H1 (cell line): ENCODE results near the gene C12orf56. TPM values are rescaled to one million over a fixed set of nuclear protein-coding genes. Genes with fewer than 3 reads are reported as not detected.
A peak's percentile ranks its signal among the peaks of the same experiment; 100 is the strongest.

ENCODE experiments used
- CTCF ChIA-PET: fragments of 300-600 bp; sonication (Branson Sonifier 250); formaldehyde crosslinking; loops from one replicate; lab custom pipeline; 2021; ENCODE audit not compliant: partially characterized antibody; lab: Charles Lee
- POLR2A ChIA-PET: fragments of 300-600 bp; sonication (Branson Sonifier 250); formaldehyde crosslinking; loops from one replicate; lab custom pipeline; 2021; ENCODE audit warnings: inconsistent platforms; ENCODE audit not compliant: partially characterized antibody; lab: Charles Lee
- DNase-seq, 2 experiments: peaks; one replicate each; pipeline versions ENCODE4 v3.0.0 to v3.0.0-alpha.2; 2010 to 2022; ENCODE audit warnings: low spot score in 2 of 2, low read depth in 1 of 2, mixed read lengths in 1 of 2
- FAIRE-seq: peaks from 2 replicates; lab custom pipeline; 2011; peaks lifted over from hg19 to GRCh38; lab: Jason Lieb, UNC
- H2AFZ ChIP-seq: 2 replicates; pipeline ENCODE4 v1.8.1; 2012; ENCODE audit warnings: low read length, inconsistent platforms
- H2AK5ac ChIP-seq: 2 replicates; pipeline ENCODE4 v1.6.1; 2013; ENCODE audit warnings: low read depth, low read length
- H2BK120ac ChIP-seq: replicated peaks from 2 replicates; pipeline ENCODE3; 2013; ENCODE audit warnings: low read depth, low read length, inconsistent platforms
- H2BK12ac ChIP-seq: 2 replicates; pipeline ENCODE4 v1.6.1; 2013; ENCODE audit warnings: low read depth, low read length
- H2BK15ac ChIP-seq: 2 replicates; pipeline ENCODE4 v1.6.1; 2013; ENCODE audit warnings: low read length
- H2BK20ac ChIP-seq: 2 replicates; pipeline ENCODE4 v1.6.1; 2013; ENCODE audit warnings: low read length
- H2BK5ac ChIP-seq: 2 replicates; pipeline ENCODE4 v1.6.1; 2013; ENCODE audit warnings: low read depth, low read length
- H3K14ac ChIP-seq: 2 replicates; pipeline ENCODE4 v1.6.1; 2013; ENCODE audit warnings: inconsistent platforms; ENCODE audit not compliant: insufficient read length
- H3K18ac ChIP-seq: 2 replicates; pipeline ENCODE4 v1.6.1; 2013; ENCODE audit warnings: low read length; ENCODE audit errors: extremely low read depth
- H3K23ac ChIP-seq: 2 replicates; pipeline ENCODE4 v1.6.1; 2013; ENCODE audit warnings: inconsistent platforms; ENCODE audit not compliant: insufficient read length
- H3K23me2 ChIP-seq: 2 replicates; pipeline ENCODE4 v1.6.1; 2013; ENCODE audit warnings: low read depth, low read length
- H3K27ac ChIP-seq: 2 replicates; pipeline ENCODE4 v1.6.1; 2011; ENCODE audit warnings: low read depth, low read length, inconsistent platforms
- H3K27me3 ChIP-seq, 4 experiments: replicated peaks in 1 of 4; 1 replicate in 1 of 4; 2 replicates in 3 of 4; pipeline versions ENCODE4 v1.6.1 to v1.8.1; 2011 to 2013; ENCODE audit warnings: low read length in 3 of 4, mild to moderate bottlenecking in 3 of 4, inconsistent platforms in 2 of 4, mixed read lengths in 2 of 4, moderate library complexity in 1 of 4; ENCODE audit not compliant: control insufficient read depth in 3 of 4, insufficient read depth in 3 of 4; ENCODE audit errors: extremely low read depth in 1 of 4
- H3K36me3 ChIP-seq, 4 experiments: 2 replicates each; pipeline versions ENCODE4 v1.6.1 to v1.8.1; 2011 to 2013; ENCODE audit warnings: mild to moderate bottlenecking in 4 of 4, low read length in 3 of 4, moderate library complexity in 2 of 4, control low read depth in 1 of 4, inconsistent platforms in 1 of 4; ENCODE audit not compliant: insufficient read depth in 4 of 4, control insufficient read depth in 2 of 4
- H3K4ac ChIP-seq: replicated peaks from 2 replicates; pipeline ENCODE3; 2013; ENCODE audit warnings: low read length, low read depth, mixed read lengths, inconsistent platforms; ENCODE audit not compliant: insufficient read length
- H3K4me1 ChIP-seq, 4 experiments: replicated peaks in 1 of 4; 1 replicate in 1 of 4; 2 replicates in 3 of 4; pipeline versions ENCODE4 v1.6.1 to v1.8.1; 2011 to 2013; ENCODE audit warnings: low read length in 3 of 4, inconsistent platforms in 2 of 4, mixed read lengths in 1 of 4; ENCODE audit not compliant: insufficient read depth in 4 of 4, control insufficient read depth in 3 of 4
- H3K4me2 ChIP-seq, 2 experiments: 2 replicates each; pipeline versions ENCODE4 v1.6.1 to v1.8.1; 2011 to 2013; ENCODE audit warnings: low read depth in 2 of 2, low read length in 2 of 2, control low read depth in 1 of 2, inconsistent platforms in 1 of 2, mild to moderate bottlenecking in 1 of 2; ENCODE audit not compliant: insufficient read depth in 1 of 2
- H3K4me3 ChIP-seq, 4 experiments: fragments of 200-600, 300-600 bp in 1 of 4; sonication (generic), shearing (Covaris generic), sonication (Bioruptor Twin) in 1 of 4; 2 replicates each; pipeline versions ENCODE4 v1.5.1 to v1.8.1; 2011 to 2016; ENCODE audit warnings: low read length in 4 of 4, low read depth in 3 of 4, control low read depth in 2 of 4, inconsistent platforms in 2 of 4, mild to moderate bottlenecking in 2 of 4, mixed read lengths in 1 of 4, moderate library complexity in 1 of 4; ENCODE audit not compliant: insufficient read depth in 2 of 4; ENCODE audit errors: extremely low read depth in 1 of 4
- H3K56ac ChIP-seq: replicated peaks from 2 replicates; pipeline ENCODE3; 2013; ENCODE audit warnings: low read depth, mild to moderate bottlenecking, mixed read lengths, low read length, inconsistent platforms; ENCODE audit not compliant: insufficient read length
- H3K79me1 ChIP-seq: 2 replicates; pipeline ENCODE4 v1.6.1; 2013; ENCODE audit warnings: low read depth, low read length, control low read depth
- H3K79me2 ChIP-seq, 2 experiments: 2 replicates each; pipeline versions ENCODE4 v1.6.1 to v1.8.1; 2012 to 2013; ENCODE audit warnings: low read length in 2 of 2, mild to moderate bottlenecking in 2 of 2, inconsistent platforms in 1 of 2; ENCODE audit not compliant: insufficient read depth in 2 of 2, control insufficient read depth in 1 of 2
- H3K9ac ChIP-seq, 4 experiments: replicated peaks in 1 of 4; 1 replicate in 1 of 4; 2 replicates in 3 of 4; pipeline versions ENCODE4 v1.6.1 to v1.8.1; 2011 to 2013; ENCODE audit warnings: low read depth in 3 of 4, low read length in 3 of 4, control low read depth in 2 of 4, mild to moderate bottlenecking in 2 of 4, moderate library complexity in 2 of 4, inconsistent platforms in 1 of 4; ENCODE audit errors: extremely low read depth in 1 of 4
- H3K9me3 ChIP-seq, 2 experiments: 2 replicates each; pipeline versions ENCODE4 v1.6.1 to v1.8.1; 2012 to 2013; ENCODE audit warnings: mild to moderate bottlenecking in 2 of 2, moderate library complexity in 2 of 2, control low read depth in 1 of 2, inconsistent platforms in 1 of 2, low read depth in 1 of 2, low read length in 1 of 2, mixed read lengths in 1 of 2; ENCODE audit not compliant: insufficient read depth in 2 of 2
- H4K20me1 ChIP-seq, 2 experiments: replicated peaks in 1 of 2; 2 replicates each; pipeline versions ENCODE3 to v1.8.1; 2011 to 2013; ENCODE audit warnings: inconsistent platforms in 2 of 2, low read length in 2 of 2, mild to moderate bottlenecking in 1 of 2; ENCODE audit not compliant: insufficient read depth in 2 of 2, control insufficient read depth in 1 of 2
- H4K5ac ChIP-seq: 2 replicates; pipeline ENCODE4 v1.6.1; 2013; ENCODE audit warnings: low read length, low read depth, mixed read lengths, inconsistent platforms; ENCODE audit not compliant: insufficient read length
- H4K8ac ChIP-seq: 2 replicates; pipeline ENCODE4 v1.8.0; 2013; ENCODE audit warnings: mild to moderate bottlenecking, moderate library complexity, low read length, inconsistent platforms; ENCODE audit not compliant: insufficient read depth; ENCODE audit errors: extremely low read depth
- H4K91ac ChIP-seq: replicated peaks from 2 replicates; pipeline ENCODE3; 2013; ENCODE audit warnings: low read length, mixed read lengths, inconsistent platforms; ENCODE audit not compliant: insufficient read length
- CEBPB ChIP-seq: IDR thresholded peaks from 2 replicates; pipeline ENCODE4 v1.6.1; 2012; ENCODE audit warnings: low read depth, low read length
- GTF2F1 ChIP-seq: IDR thresholded peaks from 2 replicates; pipeline ENCODE4 v1.6.1; 2012; ENCODE audit warnings: low read depth, low read length, improper control_type of control experiment, borderline replicate concordance
- TEAD4 ChIP-seq: IDR thresholded peaks from 2 replicates; pipeline ENCODE4 v1.6.1; 2012; ENCODE audit warnings: low read depth, low read length, inconsistent platforms, mixed read lengths
- WGBS, 2 experiments: shearing (Covaris generic) in 1 of 2; methylation state at CpG; one replicate each; pipeline versions ENCODE4 v1.1.6 to v1.1.7; 2013 to 2015; ENCODE audit warnings: low lambda C conversion rate in 2 of 2, mixed read lengths in 2 of 2, inconsistent platforms in 1 of 2, low coverage in 1 of 2, missing lambda C conversion rate in 1 of 2; ENCODE audit not compliant: insufficient replicate concordance in 2 of 2, insufficient coverage in 1 of 2, insufficient read length in 1 of 2; ENCODE audit errors: extremely low coverage in 1 of 2, missing lambda C conversion rate in 1 of 2; 5-methylcytosine and 5-hydroxymethylcytosine counted together
- polyA plus RNA-seq, 7 experiments: library from polyadenylated mRNA; depleted of rRNA in 3 of 7; stranded (reverse) in 5 of 7; unstranded in 2 of 7; fragments of >200 nt in 5 of 7; fragments of 200-250 nt in 2 of 7; gene quantifications; 1 replicate in 5 of 7; 2 replicates in 1 of 7; 4 replicates in 1 of 7; pipeline versions ENCODE4 v1.2.1 to v1.2.3, GENCODE V29; 2011 to 2013; ENCODE audit warnings: missing spikeins in 2 of 7, mixed read lengths in 2 of 7
- total RNA-seq: library from RNA; stranded (reverse); fragmentation: NEBNext Ultra II Directional; extraction: Animal tissue kit (Norgen Biotek cat#: 25700); gene quantifications from 2 replicates; pipeline ENCODE4 v1.2.1, GENCODE V29; 2021

C12orf56 gene
- total and polyA plus RNA-seq, 2 of the 8 experiments (the other 6 are each of a cell fraction or from before 2014, with no cell fraction given) = 1.1 to 2.9 TPM

DNA sequence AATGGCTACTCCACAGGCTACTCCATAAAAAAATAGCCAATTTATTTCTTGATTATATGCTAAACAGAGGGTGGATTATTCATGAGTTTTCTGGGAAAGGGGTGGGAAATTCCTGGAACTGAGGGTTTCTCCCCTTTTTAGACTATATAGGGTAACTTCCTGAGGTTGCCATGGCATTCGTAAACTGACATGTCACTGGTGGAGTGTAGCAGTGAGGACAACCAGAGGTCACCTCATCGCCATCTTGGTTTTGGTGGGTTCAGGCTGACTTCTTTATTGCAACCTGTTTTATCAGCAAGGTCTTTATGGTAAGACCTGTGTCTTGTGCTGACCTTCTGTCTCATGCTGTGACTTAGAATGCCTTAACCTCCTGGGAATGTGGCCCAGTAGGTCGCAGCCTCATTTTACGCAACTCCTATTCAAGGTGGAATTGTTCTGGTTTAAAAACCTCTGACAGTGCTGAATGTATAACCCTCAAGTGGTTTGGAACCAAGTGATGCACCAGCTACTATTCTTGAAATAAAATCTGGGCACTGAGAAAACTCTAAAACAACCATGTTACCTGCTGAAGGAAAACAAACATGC, 27.7 kb downstream of the C12orf56 start:
- no peak overlapping the region for H2BK120ac ChIP-seq
- H3K9me3 ChIP-seq = no peaks in the 10 kb centered on the region
- H3K27me3 ChIP-seq = no peaks in the 10 kb centered on the region
- no peaks in the 10 kb centered on the region for H4K20me1 ChIP-seq
- no peaks in the 10 kb centered on the region for H3K36me3 ChIP-seq
- no peak for DNase-seq
- H3K4me3 ChIP-seq = no peak overlapping the region
- no peak overlapping the region for H3K14ac ChIP-seq
- H3K18ac ChIP-seq = no peak overlapping the region
- H3K9ac ChIP-seq = no peak overlapping the region
- H3K27ac ChIP-seq = no peak overlapping the region
- H3K4ac ChIP-seq = no peak overlapping the region
- FAIRE-seq = no peak
- no peak overlapping the region for H3K56ac ChIP-seq
- H3K79me2 ChIP-seq = no peaks in the 10 kb centered on the region
- no peaks in the 10 kb centered on the region for H3K23me2 ChIP-seq
- no peak overlapping the region for H2BK12ac ChIP-seq
- 89% methylated on average over 4 of the region's 4 CpGs; no CpG with 5 or more reads in 1 of the 2 experiments for WGBS, 2 experiments
- no peak overlapping the region for H2BK5ac ChIP-seq
- H3K4me2 ChIP-seq = no peak overlapping the region
- ChIA-PET POLR2A (interaction anchor here (0.6 kb wide), 1 partner anchor 14 kb away, joined by 4 read pairs; no protein-coding TSS in a partner anchor), CTCF (interaction anchor here (0.7 kb wide), 1 partner anchor 56 kb away, joined by 4 read pairs; no protein-coding TSS in a partner anchor)
- H2BK15ac ChIP-seq = no peak overlapping the region
- H3K23ac ChIP-seq = no peak overlapping the region
- H2BK20ac ChIP-seq = no peak overlapping the region
- TF ChIP-seq GTF2F1 (no peak), CEBPB (peak; percentile 64; the same call in 1 of the 2 replicates), TEAD4 (peak; percentile 48; the same call in 1 of the 2 replicates)
- H3K4me1 ChIP-seq = peaks cover 0 to 3% (median 0%) of the 10 kb centered on the region in 4 experiments; a peak in 2 of 7 replicates
- no peak overlapping the region for H4K5ac ChIP-seq
- H2AFZ ChIP-seq = no peak overlapping the region
- no peak overlapping the region for H2AK5ac ChIP-seq
- H4K8ac ChIP-seq = no peak overlapping the region
- H4K91ac ChIP-seq = no peak overlapping the region
- H3K79me1 ChIP-seq = no peaks in the 10 kb centered on the region
